HG03280 (cell line): ENCODE results near the gene AGBL4.
"Not testable (repeated sequence)": the region's sequence is repeated elsewhere in the genome, so short reads cannot be mapped to it uniquely, and the experiment has no call there.

ENCODE experiments used
- ATAC-seq: cut with Tn5 transposase; IDR thresholded peaks from one replicate; pipeline ENCODE4 v1.9.1; 2021; ENCODE audit warnings: mild to moderate bottlenecking, moderate library complexity; ENCODE audit not compliant: unreplicated experiment

The AGBL4 gene

DNA sequence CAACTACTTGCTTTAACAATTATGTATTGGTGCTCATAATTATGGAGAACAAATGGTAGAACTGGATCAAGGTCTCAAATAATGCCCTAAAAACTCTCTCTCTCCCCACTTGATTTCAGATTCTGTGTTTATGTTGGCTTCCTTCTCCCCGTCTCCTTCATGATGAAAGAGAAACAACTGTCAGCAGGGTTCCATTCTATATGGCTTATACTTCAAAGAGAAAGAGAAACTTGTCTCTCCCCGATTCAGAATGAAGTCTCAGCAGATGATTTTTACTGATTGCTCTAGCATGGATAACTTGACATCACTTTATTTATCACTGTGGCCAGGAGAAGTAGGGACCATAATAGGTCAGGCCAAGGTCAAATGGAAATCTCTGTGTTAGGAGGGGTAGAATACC lies 575.6 kb downstream of the AGBL4 start:
- no peak for ATAC-seq

DNA sequence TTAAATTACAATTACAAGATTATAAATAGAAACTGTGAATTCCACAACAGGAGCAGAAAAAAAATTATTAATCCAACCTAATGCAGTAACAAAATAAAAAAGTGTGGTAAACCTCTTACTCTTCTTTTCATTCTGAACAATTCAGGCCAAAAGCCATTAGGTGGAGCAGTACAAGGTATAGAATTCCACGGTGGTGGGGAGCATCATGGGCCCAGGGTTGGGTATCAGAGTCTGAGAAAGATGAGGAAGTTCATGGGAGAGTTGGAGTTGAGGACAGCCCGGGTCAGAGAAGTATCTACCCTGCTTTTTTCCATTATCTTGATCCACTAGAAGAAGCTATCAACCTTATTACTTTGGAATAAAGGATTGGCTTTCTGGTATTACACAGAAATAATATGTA lies 586.9 kb downstream of the AGBL4 start:
- no peak for ATAC-seq

DNA sequence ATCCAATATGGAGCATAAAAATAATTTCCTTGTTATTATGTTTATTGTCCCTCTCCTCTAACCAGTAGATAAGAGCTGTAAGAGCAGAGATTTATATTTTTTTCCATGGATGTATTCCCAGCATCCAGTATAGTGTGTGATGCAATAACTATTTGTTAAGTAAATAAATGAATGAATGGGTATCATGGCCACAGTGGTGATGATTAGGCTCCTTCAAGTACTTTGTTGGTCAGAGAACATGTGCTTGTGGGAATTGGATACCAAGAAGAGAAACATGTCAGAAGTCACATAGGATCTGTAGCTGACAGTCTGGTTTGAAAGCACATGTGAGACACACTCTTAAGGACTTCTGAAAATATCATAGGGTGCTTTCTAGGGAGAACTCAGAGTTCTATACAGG lies 588.5 kb downstream of the AGBL4 start:
- no peak for ATAC-seq

DNA sequence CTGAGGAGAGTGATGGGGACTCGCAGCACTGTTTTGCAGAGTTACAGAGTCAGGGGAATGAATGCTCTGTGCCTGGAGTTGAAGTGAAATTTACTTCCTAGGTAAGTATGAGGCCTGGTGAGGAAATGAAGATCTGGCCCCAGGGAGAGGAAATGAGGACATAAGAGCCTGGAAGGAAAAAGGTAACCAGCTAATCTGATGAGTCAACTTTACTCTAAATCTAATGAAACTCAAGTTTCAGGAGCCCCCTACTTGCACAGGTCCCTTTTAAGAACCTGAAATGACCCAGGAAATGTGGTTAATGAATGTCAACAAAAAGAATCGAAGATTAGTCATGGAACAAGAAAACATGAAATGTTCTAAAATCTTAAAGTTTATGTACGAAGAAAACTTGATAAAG lies 599.0 kb downstream of the AGBL4 start:
- no peak for ATAC-seq

DNA sequence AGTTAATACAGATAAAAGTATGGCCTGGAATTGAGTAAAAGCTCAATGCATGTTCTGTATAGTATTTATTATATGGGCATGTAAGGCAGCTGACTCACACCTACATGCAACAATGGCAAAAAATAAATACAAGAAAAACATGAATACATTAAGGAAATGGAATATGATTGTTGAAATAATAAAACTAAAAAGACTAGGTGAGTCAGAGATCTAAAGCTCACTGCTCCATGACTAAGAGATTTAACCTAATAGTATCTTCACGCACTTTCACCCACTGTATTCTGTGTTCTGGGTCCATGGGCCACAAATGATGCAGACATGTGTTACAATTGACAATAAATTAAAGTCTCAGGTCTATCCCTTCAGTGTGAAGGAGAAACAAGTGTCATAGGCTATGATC lies 607.0 kb downstream of the AGBL4 start:
- ATAC-seq: no peak

DNA sequence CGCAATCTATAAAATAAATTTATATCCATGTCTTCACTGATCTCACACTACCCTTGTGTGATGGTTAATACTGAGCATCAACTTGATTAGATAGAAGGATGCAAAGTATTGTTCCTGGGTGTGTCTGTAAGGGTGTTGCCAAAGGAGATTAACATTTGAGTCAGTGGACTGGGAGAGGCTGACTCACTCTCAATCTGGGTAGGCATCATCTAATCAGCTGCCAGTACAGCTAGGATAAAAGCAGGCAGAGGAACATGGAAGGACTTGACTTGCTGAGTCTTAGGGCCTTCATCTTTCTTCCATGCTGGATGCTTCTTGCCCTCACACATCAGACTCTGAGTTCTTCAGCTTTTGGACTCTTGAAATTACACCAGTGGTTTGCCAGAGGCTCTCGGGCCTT lies 615.4 kb downstream of the AGBL4 start:
- no peak for ATAC-seq

DNA sequence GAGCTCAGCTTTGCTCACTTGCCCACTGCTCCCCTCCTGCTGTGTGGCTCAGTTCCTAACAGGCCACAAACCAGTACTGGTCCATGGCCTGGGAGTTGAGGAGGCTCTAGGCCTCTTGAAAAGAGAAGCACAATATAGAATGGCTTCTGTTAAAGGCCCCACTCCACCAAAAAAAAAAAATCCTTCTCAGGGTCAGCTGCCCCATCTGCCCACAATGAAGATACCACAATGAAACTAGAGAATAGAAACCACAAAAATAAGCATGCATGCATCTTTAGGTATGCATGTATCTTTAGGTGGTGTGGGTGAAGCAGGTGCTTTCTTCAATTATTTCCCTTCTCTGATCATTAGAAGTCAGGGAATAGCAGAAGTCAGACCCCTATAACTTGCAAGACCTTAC lies 626.7 kb downstream of the AGBL4 start:
- ATAC-seq: no peak

DNA sequence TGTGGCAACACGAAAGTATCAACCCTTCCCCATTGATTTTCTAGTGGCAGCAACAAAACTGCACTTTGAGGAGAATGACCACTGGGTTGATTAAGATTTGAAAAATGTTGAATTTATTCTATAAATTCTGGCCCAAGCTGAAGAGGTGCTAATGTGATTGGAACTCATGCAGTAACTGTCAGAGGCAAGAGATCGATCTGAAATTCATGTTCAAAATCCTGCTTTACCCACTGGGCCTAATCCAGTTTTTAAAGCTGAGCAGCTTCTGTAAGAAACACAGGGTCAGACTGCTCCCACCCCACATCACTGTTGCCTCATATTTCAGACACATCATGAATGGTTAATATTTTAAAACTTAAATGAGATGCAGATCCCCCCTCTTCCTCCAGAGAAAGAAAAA lies 629.6 kb downstream of the AGBL4 start:
- ATAC-seq: no peak

DNA sequence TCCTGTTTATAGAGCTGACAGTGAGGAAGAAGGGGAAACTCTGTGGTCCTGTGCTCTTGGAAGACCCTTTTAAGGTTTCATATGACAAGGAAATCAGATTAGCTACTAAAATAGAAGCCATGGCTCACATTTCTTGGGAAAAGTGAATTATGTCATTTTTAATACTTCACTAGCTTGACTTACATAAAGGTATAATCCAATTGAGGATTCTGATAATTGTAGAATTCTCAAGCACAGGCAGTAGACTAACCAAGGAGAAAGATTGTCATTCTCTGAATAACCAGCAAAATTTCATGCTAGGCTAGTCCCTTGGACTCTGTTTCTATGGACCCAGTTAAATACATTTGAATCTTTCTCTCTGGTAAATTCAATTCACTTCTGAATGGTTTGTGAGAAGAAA lies 634.1 kb downstream of the AGBL4 start:
- ATAC-seq: no peak

DNA sequence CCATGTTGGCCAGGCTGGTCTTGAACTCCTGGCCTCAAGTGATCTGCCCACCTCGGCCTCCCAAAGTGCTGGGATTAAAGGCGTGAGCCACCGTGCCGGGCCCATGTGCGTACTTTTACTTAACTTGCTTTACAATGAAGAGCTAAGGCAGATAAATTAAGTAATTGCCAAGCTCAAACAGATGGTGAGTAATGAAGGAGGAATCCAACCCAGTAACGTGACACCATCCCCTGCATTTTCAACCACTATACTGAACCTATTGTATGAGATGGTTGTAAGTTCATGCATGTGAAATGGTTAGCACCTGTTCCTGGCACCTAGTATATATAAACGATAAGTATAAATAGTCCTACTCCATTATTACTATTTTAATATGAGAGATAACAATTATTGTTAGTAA lies 659.1 kb downstream of the AGBL4 start:
- no peak for ATAC-seq

DNA sequence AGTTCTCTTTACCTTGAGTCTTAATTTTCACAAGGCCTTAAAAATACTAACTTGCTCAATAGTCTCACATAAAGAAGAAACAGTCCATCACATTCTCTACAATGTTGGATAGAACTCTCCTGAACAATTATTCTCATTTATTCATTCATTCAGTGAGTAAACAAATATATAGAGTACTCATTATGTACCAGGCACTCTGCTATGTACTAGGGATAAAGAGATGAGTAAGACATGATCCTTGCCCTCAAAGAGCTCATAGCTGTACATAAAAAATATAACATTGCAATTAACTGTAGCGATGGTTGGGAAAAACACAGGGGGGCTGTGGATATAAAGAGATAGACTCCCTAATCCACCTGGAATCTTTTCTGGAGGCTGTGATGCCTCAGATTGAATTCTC lies 660.1 kb downstream of the AGBL4 start:
- ATAC-seq: no peak

DNA sequence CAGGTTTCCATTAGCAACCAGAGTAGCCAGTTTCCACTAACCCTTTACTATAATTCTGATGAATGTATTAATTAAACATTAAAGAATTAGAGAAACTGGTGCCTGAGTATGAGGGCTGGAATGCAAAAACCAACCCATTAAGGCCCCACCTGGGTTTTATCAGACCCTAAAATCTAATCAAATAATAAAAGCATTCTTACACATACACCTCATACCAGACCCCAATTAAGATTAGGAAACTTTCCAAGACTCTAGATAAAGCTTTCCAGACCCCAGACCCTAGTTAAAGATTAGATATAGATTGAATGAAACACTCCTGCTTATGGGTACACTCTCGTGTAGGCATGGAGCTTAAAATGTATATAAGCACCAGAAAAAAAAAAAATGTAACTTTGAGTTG lies 665.7 kb downstream of the AGBL4 start:
- no peak for ATAC-seq

DNA sequence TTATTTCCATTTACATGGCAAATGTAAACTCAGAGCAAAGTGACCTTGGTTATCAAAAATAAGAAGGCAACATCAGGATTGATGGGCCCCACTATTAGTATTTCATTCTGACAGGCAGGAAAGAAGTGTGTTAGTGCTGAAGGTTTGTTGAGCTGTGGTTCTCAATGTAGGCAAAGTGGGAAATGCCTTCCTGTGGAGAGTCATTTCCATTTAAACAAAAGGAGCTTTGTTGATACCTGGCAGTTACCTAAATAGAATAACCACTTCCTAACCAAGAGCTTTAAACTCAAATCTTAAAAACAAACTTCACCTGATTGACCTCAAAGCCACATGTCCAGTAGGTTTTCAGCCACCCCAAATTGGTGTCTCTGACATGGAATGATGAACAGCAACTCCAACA lies 667.2 kb downstream of the AGBL4 start:
- no peak for ATAC-seq

DNA sequence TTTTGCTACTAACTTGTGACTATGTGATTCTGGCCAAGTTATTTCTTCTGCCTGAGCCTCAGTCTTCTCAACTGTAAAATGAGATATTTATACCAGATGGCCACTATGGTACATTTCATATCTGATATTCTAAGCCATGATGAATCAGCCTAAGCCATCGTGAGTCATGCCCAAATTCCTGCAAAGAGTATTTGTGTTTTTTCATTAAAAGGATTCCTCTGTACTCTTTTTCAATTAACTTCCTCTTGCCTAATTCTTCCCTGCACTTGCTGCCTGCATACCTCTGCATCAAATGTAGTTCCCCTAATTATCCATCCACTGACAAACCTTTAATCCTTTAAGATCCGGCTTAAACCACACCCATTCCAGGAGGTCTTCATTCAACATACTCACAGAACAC lies 672.0 kb downstream of the AGBL4 start:
- ATAC-seq: no peak

DNA sequence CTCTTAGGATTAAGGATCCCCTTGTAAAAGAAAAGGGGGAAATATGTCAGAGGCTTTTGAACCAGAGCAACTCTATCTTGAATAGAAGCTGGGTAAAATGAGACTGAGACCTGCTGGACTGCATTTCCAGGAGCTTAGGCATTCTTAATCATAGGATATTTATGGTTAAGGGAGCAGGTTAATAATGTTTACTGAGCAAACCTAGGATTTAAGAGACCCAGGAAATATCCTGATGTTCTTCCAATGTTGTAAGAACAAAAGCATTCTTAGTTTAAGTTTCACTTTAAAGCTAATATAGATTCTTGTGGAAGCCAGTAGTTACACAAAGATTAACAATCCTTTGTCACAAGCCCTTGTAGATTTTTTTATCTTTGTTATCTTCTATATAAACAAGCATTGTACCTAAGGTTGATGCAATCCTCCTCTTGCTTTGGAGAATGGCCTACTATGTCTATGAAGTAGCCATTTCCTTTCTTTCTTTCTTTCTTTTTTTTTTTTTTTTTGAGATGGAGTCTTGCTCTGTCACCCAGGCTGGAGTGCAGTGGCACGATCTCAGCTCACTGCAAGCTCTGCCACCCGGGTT lies 676.9 kb downstream of the AGBL4 start:
- no peak for ATAC-seq

DNA sequence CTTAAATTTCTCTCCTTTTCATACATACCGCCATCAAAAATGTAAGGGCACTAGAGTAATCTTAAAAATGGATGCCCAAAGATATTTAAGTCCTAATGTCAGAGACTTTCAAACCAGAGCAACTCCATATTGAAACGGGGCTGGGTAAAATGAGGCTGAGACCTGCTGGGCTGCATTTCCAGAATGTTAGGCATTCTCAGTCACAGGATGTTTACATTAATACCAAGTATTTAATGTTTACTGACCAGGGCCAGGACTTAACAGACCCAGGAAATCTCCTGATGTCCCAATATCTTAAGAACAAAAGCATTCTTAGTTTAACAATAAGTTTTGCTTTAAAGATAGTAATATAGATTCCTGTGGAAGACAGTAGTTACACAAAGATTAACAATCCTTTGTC lies 683.2 kb downstream of the AGBL4 start:
- ATAC-seq: no peak

DNA sequence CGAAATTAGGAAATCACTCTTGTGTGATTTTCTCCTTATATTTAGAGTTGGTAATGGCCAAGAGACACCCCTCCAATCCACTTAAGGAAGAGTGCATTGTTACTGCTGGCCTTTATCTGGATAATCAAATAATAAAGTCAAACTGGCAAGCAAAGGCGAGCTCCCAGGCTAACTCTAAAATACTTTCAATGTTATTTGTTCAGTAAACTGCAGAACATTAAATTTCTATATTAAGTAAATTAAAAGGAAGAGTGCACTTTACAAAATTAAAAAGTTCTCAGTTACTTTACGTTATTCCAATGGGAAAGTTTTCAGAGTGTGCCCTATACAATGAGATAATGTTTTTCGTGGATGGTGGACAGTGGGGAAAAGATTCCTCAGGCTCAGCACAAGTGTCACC lies 684.7 kb downstream of the AGBL4 start:
- ATAC-seq: no peak

DNA sequence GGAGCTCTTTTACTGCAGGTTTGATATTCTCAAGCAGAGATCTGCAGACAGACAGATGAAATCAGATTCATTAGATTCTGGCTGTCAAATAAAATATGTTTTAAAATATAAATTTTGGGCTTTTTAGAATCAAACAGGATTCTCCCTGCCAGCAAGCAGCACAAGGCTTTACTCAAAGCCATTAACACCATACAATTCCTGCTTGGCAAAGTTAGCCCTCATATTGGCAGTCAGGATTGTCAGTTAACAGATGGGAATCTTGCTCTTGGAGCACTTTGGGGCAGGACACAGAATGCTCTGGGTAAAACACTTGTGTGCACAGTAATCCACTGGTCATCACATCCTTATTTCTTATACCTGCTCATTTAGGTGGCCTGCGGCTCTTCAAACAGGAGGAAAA lies 686.5 kb downstream of the AGBL4 start:
- ATAC-seq: no peak

DNA sequence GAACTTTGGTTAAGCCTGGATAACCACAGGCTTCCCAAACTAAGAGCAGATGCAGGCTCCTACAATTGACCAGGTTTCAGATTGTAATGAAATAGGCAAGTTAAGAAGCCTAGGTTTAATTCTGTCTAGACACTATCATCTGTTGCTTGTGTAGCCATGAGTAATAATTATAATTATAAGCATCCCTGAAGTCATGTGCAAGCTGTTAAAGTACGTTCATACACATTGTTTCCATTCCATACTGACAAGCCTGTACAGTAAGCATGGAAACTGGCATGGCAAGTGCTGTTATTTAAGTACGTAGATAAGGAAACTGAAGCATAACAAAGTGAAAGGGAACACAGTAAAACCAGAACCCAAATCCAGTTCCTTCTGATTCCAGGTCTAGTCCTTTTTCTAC lies 689.8 kb downstream of the AGBL4 start:
- ATAC-seq: no peak

DNA sequence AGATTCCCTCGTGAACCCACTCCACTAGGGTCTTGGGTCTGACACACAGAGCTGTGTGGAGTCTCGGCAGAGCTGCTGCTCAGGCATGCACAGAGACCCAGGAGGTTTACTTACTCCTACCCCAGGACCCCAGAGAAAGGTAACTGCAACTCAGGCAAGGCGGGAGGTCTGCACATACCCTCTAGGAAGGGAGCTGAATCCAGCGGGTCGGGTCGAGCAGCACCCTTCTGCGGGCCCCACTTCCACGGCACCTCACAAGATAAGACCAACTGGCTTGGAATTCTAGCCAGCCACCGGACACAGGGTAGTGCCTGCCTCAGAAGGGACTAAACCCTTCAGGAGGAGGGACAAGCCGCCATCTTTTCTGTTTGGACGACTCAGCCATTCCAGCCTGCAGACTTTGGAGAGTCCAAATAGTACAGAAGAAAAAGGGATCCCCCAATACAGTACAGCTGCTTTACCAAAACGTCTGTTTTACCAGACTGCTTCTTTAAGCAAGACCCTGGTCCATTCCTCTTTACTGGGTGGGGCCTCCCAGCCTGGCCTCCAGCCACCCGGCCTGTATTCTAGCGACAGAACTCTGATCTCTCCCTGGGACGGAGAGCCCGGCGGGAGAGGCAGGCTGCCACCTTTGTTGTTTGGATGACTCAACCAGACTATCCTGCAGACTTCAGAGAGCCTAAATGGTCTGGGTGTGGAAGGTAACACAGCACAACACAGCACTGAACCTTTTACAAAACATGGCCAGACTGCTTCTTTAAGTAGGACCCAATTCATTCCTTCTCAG lies 692.5 kb downstream of the AGBL4 start:
- ATAC-seq: no peak

DNA sequence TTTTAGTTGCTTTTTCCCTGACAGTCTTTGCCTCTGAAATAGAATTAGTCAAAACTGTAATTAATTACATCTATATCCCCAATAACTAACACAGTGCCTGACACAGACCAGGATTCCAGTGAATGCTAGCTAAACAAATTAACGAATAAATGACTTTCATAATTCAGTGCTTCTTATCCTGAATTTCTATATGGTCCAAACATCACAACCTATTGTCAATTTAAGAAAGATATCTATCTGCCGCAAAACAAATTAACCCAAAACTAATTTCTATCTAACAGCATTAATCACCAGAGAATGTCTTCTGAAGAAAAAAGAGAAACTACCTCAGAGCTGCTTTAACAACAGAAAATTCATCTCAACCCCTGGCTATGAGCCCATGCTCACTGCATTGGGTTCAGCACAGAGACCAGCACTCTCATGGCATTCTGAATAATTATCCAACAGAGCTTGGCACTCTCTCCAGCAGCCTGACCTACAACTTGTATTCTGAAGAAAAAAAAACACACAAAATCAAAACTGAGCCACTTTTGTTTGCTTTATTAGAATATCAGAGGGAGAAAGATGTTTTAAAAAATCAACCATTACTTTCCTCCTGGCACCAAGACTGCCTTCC lies 699.7 kb downstream of the AGBL4 start:
- ATAC-seq: no peak

DNA sequence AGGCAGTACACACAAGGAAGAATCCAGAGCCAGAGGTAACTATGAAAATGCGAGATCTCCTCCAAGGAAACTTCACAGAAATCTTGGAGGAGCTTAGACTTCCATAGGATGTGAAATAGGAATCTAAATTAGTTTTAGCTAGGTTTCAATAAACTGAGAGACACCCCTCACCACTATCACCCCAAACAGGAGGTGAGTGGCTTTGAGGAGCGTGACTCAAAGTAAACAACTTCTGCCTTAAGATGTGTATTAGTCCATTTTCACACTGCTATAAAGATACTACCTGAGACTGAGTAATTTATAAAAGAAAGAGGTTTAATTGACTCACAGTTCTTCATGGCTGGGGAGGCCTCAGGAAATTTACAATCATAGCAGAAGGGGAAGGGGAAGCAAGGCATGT lies 703.3 kb downstream of the AGBL4 start:
- ATAC-seq: not testable (repeated sequence)
